Colonic mucosa (tissue), 4 donors: Measurements from ENCODE around the gene C2CD4D. TPM values are rescaled to one million over a fixed set of nuclear protein-coding genes. Genes with fewer than 3 reads are reported as not detected.
"Not testable (repeated sequence)": the region's sequence is repeated elsewhere in the genome, so short reads cannot be mapped to it uniquely, and the experiment has no call there.

Experiments used
- DNase-seq: peaks from one replicate; pipeline ENCODE4 v3.0.0-alpha.2; 2020
- H3K27ac ChIP-seq: fragments of 200-600 bp; one replicate; pipeline ENCODE4 v1.8.0; 2021
- H3K27me3 ChIP-seq: fragments of 200-600 bp; one replicate; pipeline ENCODE4 v1.8.0; 2021
- H3K36me3 ChIP-seq: fragments of 200-600 bp; one replicate; pipeline ENCODE4 v1.8.0; 2021
- H3K4me1 ChIP-seq: fragments of 200-600 bp; one replicate; pipeline ENCODE4 v1.8.0; 2021; ENCODE audit warnings: mild to moderate bottlenecking
- H3K4me3 ChIP-seq: fragments of 200-600 bp; one replicate; pipeline ENCODE4 v1.8.0; 2021
- H3K9ac ChIP-seq, 2 donors: one replicate each; pipeline ENCODE4 v1.7.0; 2013; ENCODE audit warnings: control low read depth in 2 of 2, low read depth in 2 of 2, low read length in 2 of 2
- H3K9me3 ChIP-seq: fragments of 200-600 bp; one replicate; pipeline ENCODE4 v1.8.0; 2021
- intact Hi-C: fragments of 100-400 bp; cut with DNase I; formaldehyde crosslinking; loops from one replicate; pipeline ENCODE4 v1.14.1; 2022
- total RNA-seq, 2 donors: library from RNA; stranded (reverse); fragmentation: NEBNext Ultra II Directional in 1 of 2; extraction: Animal tissue kit (Norgen Biotek cat#: 25700) in 1 of 2; gene quantifications; one replicate each; pipeline ENCODE4 v1.2.1, GENCODE V29; 2021
- TF ChIP-seq, protein P1 (sequence below): fragments of 200-600 bp; IDR thresholded peaks from one replicate; pipeline ENCODE4 v1.8.0; 2022; ENCODE audit warnings: antibody characterized with exemption, mild to moderate bottlenecking
- donor health status: healthy.
- donor health status: DM: no; HTN: no; CAD: no.
- donor health status: DM: no; HTN: no; CAD: no.

The C2CD4D gene
- total RNA-seq, result 1 to 10 TPM in 1 of 2 donors, under 1 TPM in 1; 0.85 to 1.6 TPM

DNA sequence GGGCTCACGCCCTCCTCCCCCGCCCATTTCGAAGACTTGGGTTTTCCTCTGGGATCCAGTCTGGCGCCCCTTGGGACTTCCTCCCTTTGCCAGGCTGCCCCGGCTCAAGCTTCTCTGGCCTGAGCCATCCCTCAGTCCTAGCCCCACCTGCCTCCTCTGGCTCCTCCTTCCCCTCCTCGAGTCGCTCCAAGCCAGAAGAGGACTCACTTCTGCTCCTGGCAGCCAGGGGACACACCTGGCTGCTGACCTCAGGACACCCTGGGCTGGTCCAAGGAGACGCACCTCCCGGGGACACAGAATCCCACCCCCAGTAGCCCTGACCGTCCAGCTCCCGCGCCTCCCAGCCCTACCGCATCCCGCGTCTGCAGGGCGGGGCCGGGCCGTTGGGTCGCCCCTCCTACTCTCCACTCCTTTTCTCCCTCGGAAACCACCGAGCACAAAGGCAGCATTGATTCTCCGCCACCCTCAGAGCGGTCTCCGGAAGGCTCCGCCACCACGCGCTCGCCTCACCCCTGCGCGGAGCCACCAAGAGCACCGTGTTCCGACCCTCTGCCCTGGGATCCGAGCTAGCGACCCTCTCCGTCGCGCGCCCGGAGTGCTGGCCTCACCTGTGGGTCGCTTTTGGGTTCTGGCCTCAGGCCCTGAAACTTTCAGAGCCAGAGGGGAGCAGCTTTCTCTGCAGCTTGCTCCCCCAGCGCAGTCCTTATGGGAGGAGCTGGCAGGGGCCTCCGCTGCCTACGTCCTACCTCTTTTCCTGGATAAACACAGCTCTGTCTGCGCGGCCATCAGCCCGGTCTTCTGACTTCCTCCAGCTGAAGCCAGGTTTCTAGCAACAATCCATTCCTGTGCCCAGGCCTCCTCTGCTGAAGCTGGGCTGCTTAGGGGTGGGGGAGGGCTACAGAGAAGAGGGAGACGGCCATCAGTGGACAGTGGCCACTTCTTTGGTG, at the start of gene C2CD4D:
C2CD4D (minus strand) TSS at position 364 of the 947 bp plus-strand sequence. CDS start 831 bp downstream, outside the sequence.
- H3K27me3 ChIP-seq, result peaks cover 6% of the 10 kb centered on the region
- H3K4me1 ChIP-seq, result no peaks in the 10 kb centered on the region
- intact Hi-C loops, result loop anchor here (10.0 kb wide), 2 partner anchors 145 to 245 kb away; no protein-coding TSS in a partner anchor
- TF ChIP-seq, protein P1, sequence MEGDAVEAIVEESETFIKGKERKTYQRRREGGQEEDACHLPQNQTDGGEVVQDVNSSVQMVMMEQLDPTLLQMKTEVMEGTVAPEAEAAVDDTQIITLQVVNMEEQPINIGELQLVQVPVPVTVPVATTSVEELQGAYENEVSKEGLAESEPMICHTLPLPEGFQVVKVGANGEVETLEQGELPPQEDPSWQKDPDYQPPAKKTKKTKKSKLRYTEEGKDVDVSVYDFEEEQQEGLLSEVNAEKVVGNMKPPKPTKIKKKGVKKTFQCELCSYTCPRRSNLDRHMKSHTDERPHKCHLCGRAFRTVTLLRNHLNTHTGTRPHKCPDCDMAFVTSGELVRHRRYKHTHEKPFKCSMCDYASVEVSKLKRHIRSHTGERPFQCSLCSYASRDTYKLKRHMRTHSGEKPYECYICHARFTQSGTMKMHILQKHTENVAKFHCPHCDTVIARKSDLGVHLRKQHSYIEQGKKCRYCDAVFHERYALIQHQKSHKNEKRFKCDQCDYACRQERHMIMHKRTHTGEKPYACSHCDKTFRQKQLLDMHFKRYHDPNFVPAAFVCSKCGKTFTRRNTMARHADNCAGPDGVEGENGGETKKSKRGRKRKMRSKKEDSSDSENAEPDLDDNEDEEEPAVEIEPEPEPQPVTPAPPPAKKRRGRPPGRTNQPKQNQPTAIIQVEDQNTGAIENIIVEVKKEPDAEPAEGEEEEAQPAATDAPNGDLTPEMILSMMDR, result no peak
- peak within 1 kb of the TSS; percentile 35 for H3K4me3 ChIP-seq
- H3K27ac ChIP-seq, result peak within 1 kb of the TSS; percentile 90
- DNase-seq, result peak; percentile 83
- H3K36me3 ChIP-seq, result no peaks in the 10 kb centered on the region
- peak within 1 kb of the TSS; percentile 40 to 89 for H3K9ac ChIP-seq
- no peaks in the 10 kb centered on the region for H3K9me3 ChIP-seq

DNA sequence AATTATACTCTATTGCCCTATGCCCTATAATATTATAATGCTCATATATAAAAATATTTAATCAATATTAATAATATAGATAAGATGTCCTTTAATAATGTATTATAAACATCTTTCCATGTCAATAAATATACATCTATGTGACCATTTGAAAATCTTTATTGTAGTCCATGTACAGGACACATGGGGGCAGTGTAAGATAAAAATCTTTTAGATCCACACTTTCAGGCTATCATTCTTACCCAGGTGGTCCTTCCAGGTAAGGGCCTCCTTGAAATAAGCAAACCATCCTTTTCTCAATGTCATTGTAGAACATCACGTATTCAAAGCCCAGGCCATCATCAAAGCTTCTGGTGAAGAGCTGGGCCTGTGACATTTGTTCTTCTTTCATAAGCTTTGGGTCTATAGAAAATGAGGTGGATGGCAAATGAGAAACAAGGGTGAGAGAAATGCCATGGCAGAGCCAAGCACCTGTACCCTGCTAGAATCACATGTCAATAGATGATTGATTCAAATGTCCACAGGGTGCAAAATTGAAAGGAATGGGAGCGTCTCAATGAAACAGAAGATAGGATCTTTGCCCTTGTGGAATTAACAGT, 49.5 kb upstream of the C2CD4D start:
- H3K4me3 ChIP-seq, result no peak overlapping the region
- H3K4me1 ChIP-seq, result no peaks in the 10 kb centered on the region
- no peak for DNase-seq
- H3K36me3 ChIP-seq, result no peaks in the 10 kb centered on the region
- H3K9ac ChIP-seq, result no peak overlapping the region
- H3K9me3 ChIP-seq, result no peaks in the 10 kb centered on the region
- intact Hi-C loops, result loop anchor here (5.0 kb wide), 1 partner anchor 113 kb away; no protein-coding TSS in a partner anchor
- TF ChIP-seq, protein P1, result peak; percentile 18
- H3K27ac ChIP-seq, result no peak overlapping the region
- no peaks in the 10 kb centered on the region for H3K27me3 ChIP-seq

DNA sequence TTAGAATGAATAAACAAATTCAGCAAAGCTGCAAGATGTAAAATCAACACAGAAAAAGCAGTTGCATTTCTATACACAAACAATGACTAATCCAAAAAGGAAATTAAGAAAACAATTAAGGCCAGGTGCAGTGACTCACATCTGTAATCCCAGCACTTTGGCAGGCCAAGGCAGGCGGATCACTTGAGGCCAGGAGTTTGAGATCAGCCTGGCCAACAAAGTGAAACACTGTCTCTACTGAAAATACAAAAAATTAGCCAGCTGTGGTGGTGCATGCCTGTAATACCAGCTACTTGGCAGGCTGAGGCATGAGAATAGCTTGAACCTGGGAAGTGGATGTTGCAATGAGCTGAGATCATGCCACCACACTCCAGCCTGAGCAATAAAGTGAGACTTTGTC, 47.4 kb upstream of the C2CD4D start:
- TF ChIP-seq, protein P1, result no peak
- intact Hi-C loops, result loop anchor here (5.0 kb wide), 1 partner anchor 115 kb away; no protein-coding TSS in a partner anchor
- no peaks in the 10 kb centered on the region for H3K4me1 ChIP-seq
- H3K4me3 ChIP-seq, result no peak overlapping the region
- no peak for DNase-seq
- no peak overlapping the region for H3K9ac ChIP-seq
- no peaks in the 10 kb centered on the region for H3K9me3 ChIP-seq
- no peaks in the 10 kb centered on the region for H3K27me3 ChIP-seq
- no peak overlapping the region for H3K27ac ChIP-seq
- no peaks in the 10 kb centered on the region for H3K36me3 ChIP-seq

DNA sequence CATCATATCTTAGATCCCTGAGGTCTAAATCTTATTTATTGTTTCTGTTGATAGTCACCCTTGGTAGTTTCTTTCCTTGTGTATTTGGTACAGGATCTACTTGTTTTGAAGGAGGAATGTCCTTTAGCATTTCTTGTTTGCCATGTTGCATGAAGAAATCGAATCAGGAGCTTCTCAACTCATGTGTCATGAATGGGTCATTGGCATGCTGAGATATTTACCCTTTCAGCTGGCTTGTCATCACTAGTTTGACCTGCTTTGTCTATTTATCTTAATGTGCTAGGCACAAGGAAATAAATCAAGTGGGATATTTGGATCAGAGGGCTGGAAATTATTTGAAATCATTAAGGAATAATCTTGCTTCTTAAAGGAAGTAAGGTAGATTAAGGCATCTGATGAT, 45.9 kb upstream of the C2CD4D start:
- Histone ChIP-seq H3K36me3 (no peaks in the 10 kb centered on the region), H3K4me1 (no peaks in the 10 kb centered on the region), H3K27me3 (no peaks in the 10 kb centered on the region), H3K9ac (no peak overlapping the region), H3K4me3 (no peak overlapping the region), H3K9me3 (no peaks in the 10 kb centered on the region), H3K27ac (no peak overlapping the region)
- no peak for DNase-seq
- TF ChIP-seq, protein P1, result no peak
- intact Hi-C loops, result loop anchor here (5.0 kb wide), 1 partner anchor 117 kb away; no protein-coding TSS in a partner anchor

DNA sequence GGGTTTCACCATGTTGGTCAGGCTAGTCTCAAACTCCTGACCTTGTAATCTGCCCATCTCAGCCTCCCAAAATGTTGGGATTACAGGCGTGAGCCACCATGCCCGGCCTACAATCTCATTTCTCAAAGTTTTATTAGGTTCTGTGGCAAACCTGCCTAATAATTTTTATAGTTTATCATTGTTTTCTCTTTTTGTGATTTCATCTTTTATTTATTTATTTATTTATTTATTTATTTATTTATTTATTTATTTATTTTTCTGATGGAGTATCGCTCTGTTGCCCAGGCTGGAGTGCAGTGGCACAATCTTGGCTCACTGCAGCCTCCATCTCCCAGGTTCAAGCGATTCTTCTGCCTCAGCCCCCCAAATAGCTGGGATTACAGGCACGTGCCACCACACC, 45.3 kb upstream of the C2CD4D start:
- H3K9me3 ChIP-seq, result not testable (repeated sequence)
- intact Hi-C loops, result loop anchor here (5.0 kb wide), 1 partner anchor 117 kb away; no protein-coding TSS in a partner anchor

DNA sequence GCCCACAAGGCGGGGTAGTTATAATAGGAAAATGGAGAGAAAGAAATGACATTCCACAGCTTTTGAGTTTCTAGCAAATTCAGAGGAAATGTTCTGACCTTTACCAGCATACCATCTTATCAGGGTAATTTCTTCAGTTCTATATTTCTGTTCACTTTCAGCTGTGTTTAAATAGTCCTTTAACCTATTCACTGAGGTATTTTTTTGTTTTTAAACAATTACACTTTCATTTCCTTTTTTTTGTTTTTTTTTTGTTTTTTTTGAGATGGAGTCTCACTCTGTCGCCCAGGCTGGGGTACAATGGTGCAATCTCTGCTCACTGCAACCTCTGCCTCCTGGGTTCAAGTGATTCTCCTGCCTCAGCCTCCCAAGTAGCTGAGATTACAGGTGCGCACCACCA, 44.8 kb upstream of the C2CD4D start:
- H3K4me3 ChIP-seq, H3K4me1 ChIP-seq, H3K36me3 ChIP-seq, intact Hi-C loops, H3K27me3 ChIP-seq, H3K9me3 ChIP-seq, H3K27ac ChIP-seq, DNase-seq, H3K9ac ChIP-seq: not testable (repeated sequence)

More for the DNA sequence above, 45.3 kb upstream of the C2CD4D start:
- H3K4me3 ChIP-seq, H3K9ac ChIP-seq, H3K27ac ChIP-seq, H3K4me1 ChIP-seq, DNase-seq, H3K36me3 ChIP-seq, H3K27me3 ChIP-seq: not testable (repeated sequence)

DNA sequence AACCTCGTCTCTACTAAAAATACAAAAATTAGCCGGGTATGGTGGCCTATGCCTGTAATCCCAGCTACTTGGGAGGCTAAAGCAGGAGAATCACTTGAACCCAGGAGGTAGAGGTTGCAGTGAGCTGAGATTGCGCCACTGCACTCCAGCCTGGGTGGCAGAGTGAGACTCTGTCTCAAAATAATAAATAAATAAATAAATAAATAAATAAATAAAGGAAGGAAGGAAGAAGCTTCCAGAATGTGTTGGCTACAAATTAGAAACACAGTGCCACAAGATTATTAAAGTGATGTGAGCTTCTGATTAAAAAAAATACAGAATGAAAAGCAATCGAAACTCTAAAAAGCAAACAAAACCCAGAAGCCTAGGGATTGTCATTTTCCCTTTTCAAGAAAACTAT, 44.3 kb upstream of the C2CD4D start:
- H3K36me3 ChIP-seq, H3K9ac ChIP-seq, DNase-seq, H3K9me3 ChIP-seq, H3K4me3 ChIP-seq, intact Hi-C loops, H3K4me1 ChIP-seq, H3K27me3 ChIP-seq, H3K27ac ChIP-seq: not testable (repeated sequence)

DNA sequence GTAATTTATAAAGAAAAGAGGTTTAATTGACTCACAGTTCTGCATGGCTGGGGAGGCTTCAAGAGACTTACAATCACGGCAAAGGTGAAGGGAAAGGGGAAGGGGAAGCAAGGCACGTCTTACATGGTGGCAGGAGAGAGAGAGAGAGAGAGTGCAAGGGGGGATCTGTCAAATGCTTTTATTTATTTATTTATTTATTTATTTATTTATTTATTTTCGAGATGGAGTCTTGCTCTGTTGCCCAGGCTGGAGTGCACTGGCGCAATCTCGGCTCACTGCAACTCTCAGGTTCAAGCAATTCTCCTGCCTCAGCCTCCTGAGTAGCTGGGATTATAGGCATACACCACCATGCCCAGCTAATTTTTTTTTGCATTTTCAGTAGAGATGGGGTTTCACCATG, 43.3 kb upstream of the C2CD4D start:
- intact Hi-C loops, H3K36me3 ChIP-seq, DNase-seq, H3K27me3 ChIP-seq, H3K27ac ChIP-seq, H3K4me1 ChIP-seq, H3K9ac ChIP-seq, H3K4me3 ChIP-seq, H3K9me3 ChIP-seq: not testable (repeated sequence)
